HUES48 (cell line): ENCODE data around the gene NTN1.

ENCODE experiments used
- H3K27ac ChIP-seq: one replicate; pipeline ENCODE4 v1.7.0; 2013; ENCODE audit warnings: low read depth, low read length, inconsistent platforms
- H3K27me3 ChIP-seq: 2 replicates; pipeline ENCODE4 v1.6.1; 2013; ENCODE audit warnings: mild to moderate bottlenecking, low read length; ENCODE audit not compliant: control insufficient read depth, insufficient read depth
- H3K36me3 ChIP-seq: 2 replicates; pipeline ENCODE4 v1.6.1; 2013; ENCODE audit warnings: low read length; ENCODE audit not compliant: control insufficient read depth, insufficient read depth
- H3K4me1 ChIP-seq: 2 replicates; pipeline ENCODE4 v1.6.1; 2013; ENCODE audit warnings: mild to moderate bottlenecking, low read length; ENCODE audit not compliant: control insufficient read depth, insufficient read depth
- H3K4me3 ChIP-seq: 2 replicates; pipeline ENCODE4 v1.5.1; 2013; ENCODE audit warnings: mild to moderate bottlenecking, low read depth, low read length
- H3K9ac ChIP-seq: 2 replicates; pipeline ENCODE4 v1.6.1; 2013; ENCODE audit warnings: mild to moderate bottlenecking, low read depth, low read length, moderate library complexity
- H3K9me3 ChIP-seq: 2 replicates; pipeline ENCODE4 v1.6.1; 2013; ENCODE audit warnings: low read length; ENCODE audit not compliant: control insufficient read depth, insufficient read depth

NTN1 gene

DNA sequence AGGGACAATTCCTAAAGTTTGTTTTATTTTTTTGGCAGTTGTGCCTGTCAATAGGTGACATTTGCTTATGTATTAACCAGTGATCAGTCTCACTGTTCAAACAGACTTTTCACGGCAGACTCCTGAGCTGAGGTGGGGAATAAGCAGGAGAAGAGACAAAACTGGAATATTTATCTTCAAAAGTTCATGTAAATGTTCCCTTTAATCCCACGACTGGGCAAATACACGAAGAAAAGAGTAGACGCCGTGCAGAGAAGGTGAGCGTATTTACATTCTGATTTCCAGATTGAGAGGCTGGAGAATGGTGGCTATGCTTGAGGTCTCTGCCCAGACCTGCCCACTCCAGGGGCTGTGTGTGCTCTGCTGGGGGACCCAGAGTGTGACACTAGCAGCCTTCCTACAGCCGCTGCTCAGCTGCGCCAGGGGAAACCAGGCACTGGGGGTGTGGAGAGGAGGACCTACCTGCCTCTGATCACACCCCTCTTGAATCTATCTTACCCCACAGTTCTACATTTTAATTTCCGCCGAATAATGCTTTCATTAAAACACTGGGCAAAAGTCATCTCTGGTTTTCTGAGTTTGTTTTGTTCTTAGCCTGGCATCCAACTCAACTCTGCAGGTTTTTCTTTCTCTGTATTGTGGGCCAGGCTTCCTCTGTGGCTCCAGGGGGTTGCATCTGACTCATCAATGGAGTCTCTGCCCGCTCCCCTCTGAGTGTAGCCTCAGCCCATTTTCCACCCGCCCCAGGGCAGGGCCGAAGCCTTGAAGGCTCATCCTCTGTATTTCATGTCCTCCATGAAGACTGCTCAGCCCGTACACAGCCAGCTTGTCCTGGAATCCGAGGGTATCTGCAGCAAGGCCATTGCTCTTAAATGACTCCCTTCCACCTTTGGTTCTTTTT is 237.1 kb downstream of the NTN1 start:
- H3K4me1 ChIP-seq = peaks cover 23% of the 10 kb centered on the region
- no peaks in the 10 kb centered on the region for H3K9me3 ChIP-seq
- H3K4me3 ChIP-seq = no peak overlapping the region
- H3K36me3 ChIP-seq = no peaks in the 10 kb centered on the region
- peak overlapping the region; percentile 48 for H3K27ac ChIP-seq
- H3K9ac ChIP-seq = no peak overlapping the region
- no peaks in the 10 kb centered on the region for H3K27me3 ChIP-seq

- Histone ChIP-seq H3K9ac (no peak overlapping the region), H3K9me3 (no peaks in the 10 kb centered on the region), H3K36me3 (no peaks in the 10 kb centered on the region), H3K4me3 (no peak overlapping the region), H3K4me1 (peaks cover 23% of the 10 kb centered on the region), H3K27ac (no peak overlapping the region), H3K27me3 (no peaks in the 10 kb centered on the region)
Measured at GRCh38 chr17:9259419-9259818, 238.1 kb downstream of the NTN1 start.

- Histone ChIP-seq H3K4me3 (no peak overlapping the region), H3K36me3 (no peaks in the 10 kb centered on the region), H3K9me3 (no peaks in the 10 kb centered on the region), H3K27ac (no peak overlapping the region), H3K9ac (no peak overlapping the region), H3K27me3 (no peaks in the 10 kb centered on the region), H3K4me1 (peaks cover 23% of the 10 kb centered on the region)
Measured at GRCh38 chr17:9261081-9262012, 240.0 kb downstream of the NTN1 start.

GRCh38 chr17:9266031-9266680 is 244.8 kb downstream of the NTN1 start:
- H3K9me3 ChIP-seq = no peaks in the 10 kb centered on the region
- H3K4me3 ChIP-seq = no peak overlapping the region
- H3K27ac ChIP-seq = no peak overlapping the region
- H3K9ac ChIP-seq = no peak overlapping the region
- no peaks in the 10 kb centered on the region for H3K27me3 ChIP-seq
- no peaks in the 10 kb centered on the region for H3K4me1 ChIP-seq
- H3K36me3 ChIP-seq = no peaks in the 10 kb centered on the region

DNA sequence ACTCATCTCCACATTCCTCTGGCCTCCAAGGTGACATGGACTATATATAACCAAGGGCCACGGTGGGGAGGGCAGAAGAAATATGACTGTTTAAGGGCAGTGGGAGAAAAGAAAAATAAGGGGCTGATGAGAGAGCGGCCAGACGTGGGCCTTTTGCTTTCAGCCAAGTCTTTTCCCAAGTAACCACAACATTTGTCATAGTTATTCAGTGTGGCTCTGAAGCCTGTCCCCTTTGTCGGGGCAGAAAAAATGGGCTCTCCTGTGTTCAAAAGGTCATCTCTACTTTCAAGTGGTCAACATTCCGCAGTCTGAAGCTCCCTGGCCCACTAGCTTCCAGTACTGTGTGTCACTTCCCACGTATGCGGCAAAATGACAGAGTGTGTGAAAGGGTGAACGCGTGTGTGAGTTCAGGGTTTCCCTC is 245.4 kb downstream of the NTN1 start:
- no peaks in the 10 kb centered on the region for H3K9me3 ChIP-seq
- no peak overlapping the region for H3K27ac ChIP-seq
- no peaks in the 10 kb centered on the region for H3K36me3 ChIP-seq
- no peaks in the 10 kb centered on the region for H3K27me3 ChIP-seq
- H3K9ac ChIP-seq = no peak overlapping the region
- no peak overlapping the region for H3K4me3 ChIP-seq
- H3K4me1 ChIP-seq = no peaks in the 10 kb centered on the region

DNA sequence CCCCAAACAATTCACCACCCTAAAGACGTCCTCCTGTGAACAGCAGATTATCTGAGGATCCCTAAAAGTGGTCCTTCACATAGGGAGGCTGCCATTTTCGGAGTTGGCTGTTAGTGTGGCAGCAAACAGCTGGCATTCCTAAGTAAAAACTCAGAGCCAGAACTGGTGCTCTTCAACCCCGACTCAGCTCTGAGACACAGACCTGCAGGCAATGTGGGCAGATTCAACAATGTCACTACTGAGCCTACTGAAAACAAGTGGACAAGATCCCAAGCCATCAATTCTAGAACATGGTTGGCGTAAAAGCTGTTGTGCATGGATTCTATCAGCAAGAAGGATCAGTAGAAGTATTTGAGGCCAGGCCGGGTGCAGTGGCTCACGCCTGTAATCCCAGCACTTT is 247.2 kb downstream of the NTN1 start:
- no peaks in the 10 kb centered on the region for H3K9me3 ChIP-seq

DNA sequence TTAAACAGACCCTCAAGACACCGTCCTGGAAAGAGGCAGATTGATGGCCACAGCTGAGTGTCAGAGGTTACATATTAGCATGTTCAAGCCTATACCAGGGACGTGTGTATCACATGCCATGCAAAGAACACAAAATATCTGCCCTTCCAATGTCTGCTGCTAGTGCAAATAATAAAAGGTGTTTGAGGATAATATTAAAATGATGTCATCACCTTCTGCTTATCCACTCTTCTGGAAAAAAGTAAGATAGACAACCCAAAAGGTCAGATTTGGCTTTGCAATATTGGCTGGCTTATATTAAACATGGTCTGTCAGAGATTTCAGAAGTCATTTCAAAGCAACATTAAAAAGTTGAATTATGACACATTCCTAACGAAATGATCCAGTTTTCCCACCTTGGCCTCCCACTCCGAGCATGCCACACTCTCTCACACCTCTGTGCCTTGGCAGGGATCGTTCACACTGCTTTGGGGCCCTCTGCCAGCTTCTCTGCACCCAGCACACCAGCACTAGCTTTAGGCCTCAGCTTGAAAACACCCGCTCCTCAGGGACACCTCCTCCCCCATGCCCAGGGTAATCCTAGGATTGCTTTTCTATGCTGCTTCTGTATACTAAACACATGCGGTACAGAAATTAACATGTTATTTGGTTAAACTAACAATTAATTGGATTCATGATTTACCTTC is 248.2 kb downstream of the NTN1 start:
- Histone ChIP-seq H3K27me3 (no peaks in the 10 kb centered on the region), H3K4me3 (no peak overlapping the region), H3K9ac (no peak overlapping the region), H3K27ac (no peak overlapping the region), H3K4me1 (no peaks in the 10 kb centered on the region), H3K9me3 (no peaks in the 10 kb centered on the region), H3K36me3 (no peaks in the 10 kb centered on the region)

More for the DNA sequence above, 247.2 kb downstream of the NTN1 start:
- Histone ChIP-seq H3K27ac (no peak overlapping the region), H3K4me1 (no peaks in the 10 kb centered on the region), H3K4me3 (no peak overlapping the region), H3K36me3 (no peaks in the 10 kb centered on the region), H3K9ac (no peak overlapping the region), H3K27me3 (no peaks in the 10 kb centered on the region)

- Histone ChIP-seq H3K4me3 (no peak overlapping the region), H3K9ac (no peak overlapping the region), H3K27ac (no peak overlapping the region), H3K9me3 (no peaks in the 10 kb centered on the region), H3K27me3 (no peaks in the 10 kb centered on the region), H3K36me3 (no peaks in the 10 kb centered on the region), H3K4me1 (no peaks in the 10 kb centered on the region)
Measured at GRCh38 chr17:9270921-9271320, 249.6 kb downstream of the NTN1 start.

- Histone ChIP-seq H3K4me1 (no peaks in the 10 kb centered on the region), H3K27me3 (no peaks in the 10 kb centered on the region), H3K36me3 (no peaks in the 10 kb centered on the region), H3K27ac (no peak overlapping the region), H3K9me3 (no peaks in the 10 kb centered on the region), H3K4me3 (no peak overlapping the region), H3K9ac (no peak overlapping the region)
Measured at GRCh38 chr17:9271989-9272388, 250.7 kb downstream of the NTN1 start.

GRCh38 chr17:9272501-9273200 is 251.3 kb downstream of the NTN1 start:
- no peaks in the 10 kb centered on the region for H3K4me1 ChIP-seq
- H3K27me3 ChIP-seq = no peaks in the 10 kb centered on the region
- no peak overlapping the region for H3K9ac ChIP-seq
- no peaks in the 10 kb centered on the region for H3K9me3 ChIP-seq
- no peak overlapping the region for H3K4me3 ChIP-seq
- no peak overlapping the region for H3K27ac ChIP-seq
- no peaks in the 10 kb centered on the region for H3K36me3 ChIP-seq
